DMS153 (cell line): Measurements from ENCODE around the gene TNRC6C.

Experiments
- DNase-seq: peaks from one replicate; lab custom pipeline; 2025; lab: John Stamatoyannopoulos, UW

TNRC6C gene

GRCh38 chr17:78140169-78141051, 181.9 kb downstream of the TNRC6C start:
- peak; percentile 94 for DNase-seq

GRCh38 chr17:78141437-78142118, 183.1 kb downstream of the TNRC6C start:
- DNase-seq: no peak

GRCh38 chr17:78142119-78142861, 183.8 kb downstream of the TNRC6C start:
- peak; percentile 64 for DNase-seq

- no peak for DNase-seq
These were observed 185.0 kb downstream of the TNRC6C start for GRCh38 chr17:78143214-78144146.

GRCh38 chr17:78144147-78144719, 185.7 kb downstream of the TNRC6C start:
- DNase-seq: no peak

GRCh38 chr17:78144736-78145641, 186.5 kb downstream of the TNRC6C start:
- no peak for DNase-seq

GRCh38 chr17:78146471-78146869, 188.0 kb downstream of the TNRC6C start:
- no peak for DNase-seq

GRCh38 chr17:78146881-78147280, 188.4 kb downstream of the TNRC6C start:
- DNase-seq: no peak

- no peak for DNase-seq
These were observed 189.0 kb downstream of the TNRC6C start for GRCh38 chr17:78147315-78147998.

GRCh38 chr17:78148286-78149016, 189.9 kb downstream of the TNRC6C start:
- DNase-seq: no peak

GRCh38 chr17:78151514-78152008, 193.1 kb downstream of the TNRC6C start:
- no peak for DNase-seq

GRCh38 chr17:78154903-78155811, 196.7 kb downstream of the TNRC6C start:
- DNase-seq: no peak
